Left ventricle myocardium inferior (tissue), 1 donor: ENCODE results near the gene KRTAP10-10. TPM values are rescaled to one million over a fixed set of nuclear protein-coding genes. Genes with fewer than 3 reads are reported as not detected.
"Not testable (repeated sequence)": the region's sequence is repeated elsewhere in the genome, so short reads cannot be mapped to it uniquely, and the experiment has no call there.

ENCODE experiments used
- DNase-seq: peaks from one replicate; pipeline ENCODE4 v3.0.0-alpha.2; 2020
- H3K27ac ChIP-seq: fragments of 200-600 bp; replicated peaks from 2 replicates; pipeline ENCODE4 v1.8.0; 2021
- H3K27me3 ChIP-seq: fragments of 200-600 bp; 2 replicates; pipeline ENCODE4 v1.8.0; 2021; ENCODE audit warnings: low read depth
- H3K36me3 ChIP-seq: fragments of 200-600 bp; 2 replicates; pipeline ENCODE4 v1.8.0; 2021
- H3K4me1 ChIP-seq: fragments of 200-600 bp; 2 replicates; pipeline ENCODE4 v1.8.0; 2021
- H3K4me3 ChIP-seq: fragments of 200-600 bp; 2 replicates; pipeline ENCODE4 v1.8.0; 2021; ENCODE audit warnings: mild to moderate bottlenecking, moderate library complexity
- H3K9me3 ChIP-seq: fragments of 200-600 bp; replicated peaks from 2 replicates; pipeline ENCODE4 v1.8.0; 2021
- intact Hi-C: fragments of 100-400 bp; cut with micrococcal nuclease; formaldehyde crosslinking; loops from one replicate; pipeline ENCODE4 v1.11.0; 2022
- total RNA-seq: library from RNA; stranded (reverse); fragmentation: NEBNext Ultra II Directional; extraction: Animal tissue kit (Norgen Biotek cat#: 25700); gene quantifications from one replicate; pipeline ENCODE4 v1.2.1, GENCODE V29; 2021
- TF ChIP-seq, protein P1 (sequence below): fragments of 200-600 bp; IDR thresholded peaks from 2 replicates; pipeline ENCODE4 v1.8.0; 2021; ENCODE audit warnings: antibody characterized with exemption, mild to moderate bottlenecking, borderline replicate concordance
- donor health status: DM: no; HTN: yes; CAD: no; lungs with severe emphysema.

The KRTAP10-10 gene
- total RNA-seq, 1 donor from 2014 or later = not detected

DNA sequence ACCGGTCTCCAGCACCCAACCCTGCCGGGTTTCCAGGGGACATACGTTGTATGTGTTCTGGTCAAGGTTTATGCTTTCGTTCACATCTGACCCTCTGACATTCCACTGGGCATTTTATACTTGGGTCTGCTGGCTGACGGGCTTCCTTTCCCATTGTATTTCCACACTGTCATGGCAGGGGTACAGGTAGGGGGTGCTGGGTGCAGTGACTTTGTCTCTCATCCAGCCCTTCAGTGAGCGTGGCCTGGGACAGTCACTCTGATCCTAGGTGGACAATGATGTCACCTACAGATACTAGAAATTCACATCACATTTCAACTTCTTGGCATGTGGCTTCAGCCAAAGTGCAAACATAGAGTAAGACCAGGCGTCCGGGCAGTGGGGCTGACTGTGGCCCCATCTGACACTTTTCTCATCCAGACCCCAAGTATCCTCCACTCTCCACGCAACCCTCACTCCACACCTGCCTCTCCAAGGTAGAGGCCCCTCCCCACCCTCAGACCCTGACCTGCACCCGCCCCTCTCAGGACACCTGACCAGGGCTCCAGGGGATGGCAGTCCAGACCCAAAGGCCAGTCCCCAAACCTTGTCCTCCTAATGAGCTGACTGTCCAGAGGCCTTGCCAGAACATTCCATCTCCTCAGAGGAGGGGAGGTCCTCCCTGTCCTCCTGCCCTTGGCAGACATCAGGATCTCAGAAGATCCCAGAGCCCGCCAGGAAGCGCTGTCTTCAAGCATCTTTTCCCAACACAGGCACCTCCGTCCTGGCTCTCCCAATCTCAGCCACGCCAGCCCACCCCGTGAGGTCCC lies 743 bp upstream of the KRTAP10-10 start:
- intact Hi-C loops = no loop called here
- Histone ChIP-seq H3K4me1 (no peaks in the 10 kb centered on the region), H3K9me3 (peaks cover 31% of the 10 kb centered on the region), H3K36me3 (no peaks in the 10 kb centered on the region), H3K27me3 (peaks cover 35% of the 10 kb centered on the region), H3K27ac (no peak overlapping the region), H3K4me3 (no peak overlapping the region)
- no peak for DNase-seq
- TF ChIP-seq, protein P1, sequence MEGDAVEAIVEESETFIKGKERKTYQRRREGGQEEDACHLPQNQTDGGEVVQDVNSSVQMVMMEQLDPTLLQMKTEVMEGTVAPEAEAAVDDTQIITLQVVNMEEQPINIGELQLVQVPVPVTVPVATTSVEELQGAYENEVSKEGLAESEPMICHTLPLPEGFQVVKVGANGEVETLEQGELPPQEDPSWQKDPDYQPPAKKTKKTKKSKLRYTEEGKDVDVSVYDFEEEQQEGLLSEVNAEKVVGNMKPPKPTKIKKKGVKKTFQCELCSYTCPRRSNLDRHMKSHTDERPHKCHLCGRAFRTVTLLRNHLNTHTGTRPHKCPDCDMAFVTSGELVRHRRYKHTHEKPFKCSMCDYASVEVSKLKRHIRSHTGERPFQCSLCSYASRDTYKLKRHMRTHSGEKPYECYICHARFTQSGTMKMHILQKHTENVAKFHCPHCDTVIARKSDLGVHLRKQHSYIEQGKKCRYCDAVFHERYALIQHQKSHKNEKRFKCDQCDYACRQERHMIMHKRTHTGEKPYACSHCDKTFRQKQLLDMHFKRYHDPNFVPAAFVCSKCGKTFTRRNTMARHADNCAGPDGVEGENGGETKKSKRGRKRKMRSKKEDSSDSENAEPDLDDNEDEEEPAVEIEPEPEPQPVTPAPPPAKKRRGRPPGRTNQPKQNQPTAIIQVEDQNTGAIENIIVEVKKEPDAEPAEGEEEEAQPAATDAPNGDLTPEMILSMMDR = no peak

DNA sequence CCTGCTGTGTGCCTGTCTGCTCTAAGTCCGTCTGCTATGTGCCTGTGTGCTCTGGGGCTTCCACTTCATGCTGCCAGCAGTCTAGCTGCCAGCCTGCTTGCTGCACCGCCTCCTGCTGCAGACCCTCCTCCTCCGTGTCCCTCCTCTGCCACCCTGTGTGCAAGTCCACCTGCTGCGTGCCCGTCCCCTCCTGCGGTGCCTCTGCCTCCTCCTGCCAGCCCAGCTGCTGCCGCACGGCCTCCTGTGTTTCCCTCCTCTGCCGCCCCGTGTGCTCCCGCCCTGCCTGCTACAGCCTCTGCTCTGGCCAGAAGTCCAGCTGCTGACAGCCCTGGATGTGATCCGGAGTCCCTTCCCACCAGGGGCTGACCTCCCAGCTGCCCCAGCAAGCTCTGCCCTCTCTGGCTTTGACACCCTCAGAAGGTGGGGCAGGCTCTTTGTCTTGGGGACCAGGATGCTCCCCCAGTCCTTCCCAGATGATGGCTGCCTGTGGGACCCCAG lies 744 bp downstream of the KRTAP10-10 start:
- intact Hi-C loops = not testable (repeated sequence)
- peaks cover 35% of the 10 kb centered on the region for H3K27me3 ChIP-seq

DNA sequence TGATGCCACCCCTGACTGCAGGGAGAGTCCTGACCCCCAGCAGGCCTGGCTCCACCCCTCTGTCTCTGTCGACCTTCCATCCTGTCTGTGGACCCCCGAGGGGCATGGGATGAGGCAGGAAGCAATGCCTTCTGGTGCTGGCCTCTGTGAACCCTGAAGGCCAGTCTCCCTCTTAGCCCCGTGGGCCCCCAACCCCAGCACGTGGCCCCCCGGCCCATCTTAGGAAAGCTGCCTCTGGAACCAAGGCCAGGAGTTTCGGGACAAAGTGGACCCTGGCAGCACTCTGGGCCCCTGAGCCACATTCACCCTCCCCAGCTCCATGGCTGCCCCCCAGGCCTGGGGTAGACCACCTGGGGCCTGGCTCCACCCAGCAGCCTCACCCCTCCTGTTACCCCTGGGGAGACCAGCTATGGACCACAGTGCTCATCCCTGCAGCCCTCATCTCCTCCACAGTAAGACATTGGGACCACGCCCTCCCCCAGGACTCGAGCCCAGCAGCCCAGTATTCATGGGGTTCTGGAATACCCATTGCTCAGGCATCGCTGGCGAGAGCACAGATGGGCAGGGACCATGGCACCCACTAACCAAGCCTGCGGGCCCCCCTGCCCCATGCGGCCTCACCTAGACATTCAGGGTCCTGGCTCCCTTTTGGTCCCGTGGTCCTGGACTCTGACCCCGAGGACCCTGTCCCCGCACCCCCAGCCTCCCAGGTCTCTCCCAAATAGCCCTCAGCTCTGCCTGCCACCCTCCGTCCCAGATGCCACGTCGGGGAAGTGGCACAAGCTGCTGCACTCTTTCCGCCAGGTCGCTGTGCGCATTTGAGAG lies 1.6 kb downstream of the KRTAP10-10 start:
- H3K9me3 ChIP-seq = peaks cover 19% of the 10 kb centered on the region
- H3K4me3 ChIP-seq, H3K4me1 ChIP-seq, intact Hi-C loops, H3K27ac ChIP-seq, H3K36me3 ChIP-seq, DNase-seq: not testable (repeated sequence)
- H3K27me3 ChIP-seq = peaks cover 35% of the 10 kb centered on the region

More for the DNA sequence above, 744 bp downstream of the KRTAP10-10 start:
- not testable (repeated sequence) for H3K4me3 ChIP-seq, H3K36me3 ChIP-seq, H3K4me1 ChIP-seq, H3K27ac ChIP-seq, DNase-seq
- peaks cover 21% of the 10 kb centered on the region for H3K9me3 ChIP-seq

DNA sequence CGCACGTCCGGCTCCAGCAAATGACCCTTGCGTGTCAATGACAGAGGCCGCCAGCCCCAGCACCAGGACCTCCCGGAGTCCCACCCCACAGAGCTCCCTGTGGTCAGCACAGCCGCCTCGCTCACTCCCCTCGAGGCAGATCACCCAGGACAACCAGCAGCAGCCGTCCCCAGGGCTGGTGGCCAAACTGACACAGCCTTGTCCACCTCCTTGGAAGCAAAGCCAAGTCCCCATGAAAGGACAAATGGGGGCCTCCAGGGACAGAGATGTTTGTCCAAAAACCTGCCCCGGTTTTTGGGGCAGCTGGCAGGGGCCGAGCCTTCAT lies 2.1 kb downstream of the KRTAP10-10 start:
- H3K4me1 ChIP-seq = no peaks in the 10 kb centered on the region
- H3K36me3 ChIP-seq = no peaks in the 10 kb centered on the region
- intact Hi-C loops = no loop called here
- no peak overlapping the region for H3K27ac ChIP-seq
- no peak overlapping the region for H3K4me3 ChIP-seq
- peaks cover 25% of the 10 kb centered on the region for H3K9me3 ChIP-seq
- TF ChIP-seq, protein P1 = no peak
- no peak for DNase-seq
- peaks cover 35% of the 10 kb centered on the region for H3K27me3 ChIP-seq

DNA sequence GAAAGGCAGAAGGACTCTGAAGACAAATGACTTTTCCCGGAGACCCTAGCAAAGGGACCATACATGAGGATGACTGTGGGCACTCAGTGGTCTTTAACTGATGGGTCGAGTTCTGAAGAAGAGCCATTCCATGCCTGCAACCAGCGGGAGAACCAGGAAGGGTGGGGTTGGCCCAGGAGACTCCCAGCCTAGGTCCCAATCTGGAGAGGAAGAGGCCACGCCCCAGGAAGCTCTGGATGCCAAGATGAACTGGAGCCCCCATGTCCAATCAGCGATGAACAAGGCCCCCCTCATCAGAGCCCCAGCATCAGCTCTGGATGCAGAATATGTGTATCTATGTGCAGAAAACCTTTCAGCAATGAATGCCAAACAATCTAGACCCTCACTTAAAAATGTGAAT lies 3.6 kb downstream of the KRTAP10-10 start:
- peaks cover 40% of the 10 kb centered on the region for H3K9me3 ChIP-seq
- DNase-seq = no peak
- peaks cover 35% of the 10 kb centered on the region for H3K27me3 ChIP-seq
- no peaks in the 10 kb centered on the region for H3K36me3 ChIP-seq
- no peak overlapping the region for H3K4me3 ChIP-seq
- TF ChIP-seq, protein P1 = no peak
- H3K4me1 ChIP-seq = no peaks in the 10 kb centered on the region
- no peak overlapping the region for H3K27ac ChIP-seq
- intact Hi-C loops = no loop called here

DNA sequence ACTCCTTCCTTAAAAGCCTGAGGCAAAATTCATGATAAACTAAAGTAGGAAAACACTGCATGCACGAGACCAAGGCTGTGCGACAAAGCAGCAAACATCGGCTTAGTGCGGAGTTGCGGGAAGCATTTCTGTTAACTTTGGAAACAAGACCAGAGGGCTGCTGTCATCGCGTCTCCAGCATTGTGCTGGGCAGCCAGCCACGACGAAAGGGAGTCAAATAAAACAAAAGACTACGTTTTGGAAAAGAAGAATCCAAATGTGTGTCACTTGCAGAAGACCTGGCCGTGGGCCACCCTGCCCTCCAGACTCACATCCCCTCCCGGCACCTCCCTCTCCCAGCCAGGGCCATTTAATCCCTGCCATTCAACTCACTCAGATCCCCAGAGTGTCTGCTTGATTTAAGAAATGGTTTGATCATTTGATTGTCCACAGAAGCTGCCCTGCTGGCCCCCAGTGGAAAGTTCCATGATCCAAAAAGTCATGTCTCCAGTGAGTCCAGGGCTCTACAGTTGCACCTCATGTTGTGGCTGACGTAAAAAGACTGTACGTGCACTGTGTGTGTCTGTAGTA lies 6.7 kb downstream of the KRTAP10-10 start:
- H3K36me3 ChIP-seq = no peaks in the 10 kb centered on the region
- peaks cover 22% of the 10 kb centered on the region for H3K27me3 ChIP-seq
- H3K4me3 ChIP-seq = no peak overlapping the region
- no peaks in the 10 kb centered on the region for H3K4me1 ChIP-seq
- no peak overlapping the region for H3K27ac ChIP-seq
- no peak for DNase-seq
- peaks cover 40% of the 10 kb centered on the region for H3K9me3 ChIP-seq
- intact Hi-C loops = no loop called here
- TF ChIP-seq, protein P1 = no peak
